SK-N-SH (cell line): ENCODE measurements around the gene CCR5AS.

ENCODE experiments used
- FOSL2 ChIP-seq: IDR thresholded peaks from 2 replicates; pipeline ENCODE4 v1.4.0; 2012; ENCODE audit warnings: low read depth, mild to moderate bottlenecking, moderate library complexity, borderline replicate concordance
- GABPA ChIP-seq: IDR thresholded peaks from 2 replicates; pipeline ENCODE4 v1.4.0; 2012; ENCODE audit warnings: low read depth, mild to moderate bottlenecking
- NRF1 ChIP-seq: IDR thresholded peaks from 2 replicates; pipeline ENCODE4 v1.6.1; 2012; ENCODE audit warnings: low read depth, mild to moderate bottlenecking, low read length
- RAD21 ChIP-seq: IDR thresholded peaks from 2 replicates; pipeline ENCODE4 v1.6.1; 2012; ENCODE audit warnings: mild to moderate bottlenecking, low read length
- TAF1 ChIP-seq: IDR thresholded peaks from 2 replicates; pipeline ENCODE4 v1.6.1; 2012; ENCODE audit warnings: low read depth, mild to moderate bottlenecking, low read length, moderate library complexity, borderline replicate concordance
- TF ChIP-seq, protein P1 (sequence below): fragments of 200-600 bp; sonication (generic); IDR thresholded peaks from 2 replicates; pipeline ENCODE4 v1.6.1; 2017; ENCODE audit warnings: antibody characterized with exemption, mild to moderate bottlenecking, moderate library complexity
- TF ChIP-seq, protein P2 (sequence below): IDR thresholded peaks from 2 replicates; pipeline ENCODE4 v1.4.0; 2012; ENCODE audit warnings: low read depth

DNA sequence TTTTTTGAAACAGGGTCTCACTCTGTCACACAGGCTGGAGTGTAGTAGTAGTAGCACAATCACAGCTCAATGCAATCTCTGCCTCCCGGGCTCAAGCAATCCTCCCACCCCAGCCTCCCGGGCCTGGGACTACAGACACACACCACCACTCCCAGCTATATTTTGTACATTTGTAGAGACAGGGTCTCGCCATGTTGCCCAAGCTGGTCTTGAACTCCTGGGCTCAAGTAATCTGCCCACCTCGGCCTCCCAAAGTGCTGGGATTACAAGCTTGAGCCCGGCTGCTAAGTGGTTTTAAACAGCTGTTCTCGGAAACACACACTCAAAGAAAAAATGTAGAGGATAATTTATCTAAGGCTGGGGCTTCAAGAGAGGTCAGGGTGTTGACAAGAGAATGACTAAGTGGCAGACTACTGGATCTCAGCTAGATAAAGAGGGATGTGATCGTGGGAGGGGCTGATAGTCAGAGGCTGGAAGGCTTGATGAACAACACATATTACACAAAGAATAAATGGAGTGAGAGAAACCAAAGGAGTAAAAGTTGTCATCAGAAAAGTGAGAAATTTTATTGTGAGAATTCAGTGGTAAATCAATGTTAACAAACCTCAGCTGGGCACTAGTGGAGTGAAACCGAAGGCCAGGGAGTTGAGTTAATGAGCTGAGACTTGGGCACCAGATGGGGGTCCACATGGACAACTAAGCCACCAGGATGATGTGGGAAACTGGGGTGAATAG is 6.7 kb downstream of the CCR5AS start:
- TF ChIP-seq NRF1 (no peak), FOSL2 (no peak), TAF1 (no peak), GABPA (no peak), RAD21 (no peak)
- TF ChIP-seq, protein P1, sequence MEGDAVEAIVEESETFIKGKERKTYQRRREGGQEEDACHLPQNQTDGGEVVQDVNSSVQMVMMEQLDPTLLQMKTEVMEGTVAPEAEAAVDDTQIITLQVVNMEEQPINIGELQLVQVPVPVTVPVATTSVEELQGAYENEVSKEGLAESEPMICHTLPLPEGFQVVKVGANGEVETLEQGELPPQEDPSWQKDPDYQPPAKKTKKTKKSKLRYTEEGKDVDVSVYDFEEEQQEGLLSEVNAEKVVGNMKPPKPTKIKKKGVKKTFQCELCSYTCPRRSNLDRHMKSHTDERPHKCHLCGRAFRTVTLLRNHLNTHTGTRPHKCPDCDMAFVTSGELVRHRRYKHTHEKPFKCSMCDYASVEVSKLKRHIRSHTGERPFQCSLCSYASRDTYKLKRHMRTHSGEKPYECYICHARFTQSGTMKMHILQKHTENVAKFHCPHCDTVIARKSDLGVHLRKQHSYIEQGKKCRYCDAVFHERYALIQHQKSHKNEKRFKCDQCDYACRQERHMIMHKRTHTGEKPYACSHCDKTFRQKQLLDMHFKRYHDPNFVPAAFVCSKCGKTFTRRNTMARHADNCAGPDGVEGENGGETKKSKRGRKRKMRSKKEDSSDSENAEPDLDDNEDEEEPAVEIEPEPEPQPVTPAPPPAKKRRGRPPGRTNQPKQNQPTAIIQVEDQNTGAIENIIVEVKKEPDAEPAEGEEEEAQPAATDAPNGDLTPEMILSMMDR = no peak
- TF ChIP-seq, protein P2, sequence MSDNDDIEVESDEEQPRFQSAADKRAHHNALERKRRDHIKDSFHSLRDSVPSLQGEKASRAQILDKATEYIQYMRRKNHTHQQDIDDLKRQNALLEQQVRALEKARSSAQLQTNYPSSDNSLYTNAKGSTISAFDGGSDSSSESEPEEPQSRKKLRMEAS = no peak
